Loucy (cell line): Measurements from ENCODE around the gene MAPRE3.

Source experiments
- H2AFZ ChIP-seq: fragments of 200-600 bp; sonication (generic); 2 replicates; pipeline ENCODE4 v1.6.0; 2016; ENCODE audit warnings: antibody characterized with exemption, mild to moderate bottlenecking, low read length, moderate library complexity
- H3F3A ChIP-seq: fragments of 200-600 bp; 2 replicates; pipeline ENCODE4 v1.6.0; 2016; ENCODE audit warnings: antibody characterized with exemption, low read depth, mild to moderate bottlenecking
- H3K27me3 ChIP-seq: fragments of 200-600 bp; sonication (generic); 2 replicates; pipeline ENCODE4 v1.6.1; 2014; ENCODE audit warnings: low read length, mild to moderate bottlenecking; ENCODE audit not compliant: insufficient read depth, poor library complexity, severe bottlenecking
- H3K36me3 ChIP-seq: fragments of 200-600 bp; sonication (generic); 2 replicates; pipeline ENCODE4 v1.6.1; 2016; ENCODE audit warnings: low read length; ENCODE audit not compliant: insufficient read depth
- H3K4me1 ChIP-seq: fragments of 200-600 bp; sonication (generic); 2 replicates; pipeline ENCODE4 v1.5.1; 2014; ENCODE audit warnings: low read length, mild to moderate bottlenecking; ENCODE audit not compliant: insufficient read depth, poor library complexity, severe bottlenecking
- H3K4me2 ChIP-seq: fragments of 200-600 bp; sonication (generic); 2 replicates; pipeline ENCODE4 v1.6.0; 2014; ENCODE audit warnings: antibody characterized with exemption, low read length, low read depth, mild to moderate bottlenecking; ENCODE audit not compliant: poor library complexity, severe bottlenecking
- H3K4me3 ChIP-seq: fragments of 200-600 bp; sonication (generic); 2 replicates; pipeline ENCODE4 v1.5.1; 2014; ENCODE audit warnings: low read length, mild to moderate bottlenecking, mixed read lengths; ENCODE audit not compliant: poor library complexity, severe bottlenecking
- H3K79me2 ChIP-seq: fragments of 200-600 bp; sonication (generic); 2 replicates; pipeline ENCODE4 v1.6.1; 2014; ENCODE audit warnings: low read length; ENCODE audit not compliant: insufficient read depth
- H3K9ac ChIP-seq: fragments of 200-600 bp; sonication (generic); 2 replicates; pipeline ENCODE4 v1.6.0; 2014; ENCODE audit warnings: mild to moderate bottlenecking, low read depth, low read length, moderate library complexity; ENCODE audit not compliant: poor library complexity, severe bottlenecking
- H3K9me2 ChIP-seq: fragments of 200-600 bp; sonication (generic); replicated peaks from 2 replicates; pipeline ENCODE4 v1.6.1; 2016; ENCODE audit warnings: low read depth, low read length, mixed read lengths
- H3K9me3 ChIP-seq: fragments of 200-600 bp; sonication (generic); 2 replicates; pipeline ENCODE4 v1.6.1; 2014; ENCODE audit warnings: mild to moderate bottlenecking, antibody characterized with exemption, low read length, low read depth; ENCODE audit not compliant: insufficient read depth
- H4K20me1 ChIP-seq: fragments of 200-600 bp; sonication (generic); 2 replicates; pipeline ENCODE4 v1.6.0; 2014; ENCODE audit warnings: antibody characterized with exemption, low read length, mild to moderate bottlenecking; ENCODE audit not compliant: insufficient read depth, poor library complexity, severe bottlenecking
- EZH2phosphoT487 ChIP-seq: fragments of 200-600 bp; IDR thresholded peaks from 2 replicates; pipeline ENCODE4 v1.6.1; 2018; ENCODE audit warnings: antibody characterized with exemption, mild to moderate bottlenecking, moderate library complexity, borderline replicate concordance
- TF ChIP-seq, protein P1 (sequence below): fragments of 200-600 bp; sonication (generic); conservative IDR thresholded peaks from 2 replicates; pipeline ENCODE4 v1.5.1; 2014; ENCODE audit warnings: mild to moderate bottlenecking, antibody characterized with exemption, low read length

The MAPRE3 gene

DNA sequence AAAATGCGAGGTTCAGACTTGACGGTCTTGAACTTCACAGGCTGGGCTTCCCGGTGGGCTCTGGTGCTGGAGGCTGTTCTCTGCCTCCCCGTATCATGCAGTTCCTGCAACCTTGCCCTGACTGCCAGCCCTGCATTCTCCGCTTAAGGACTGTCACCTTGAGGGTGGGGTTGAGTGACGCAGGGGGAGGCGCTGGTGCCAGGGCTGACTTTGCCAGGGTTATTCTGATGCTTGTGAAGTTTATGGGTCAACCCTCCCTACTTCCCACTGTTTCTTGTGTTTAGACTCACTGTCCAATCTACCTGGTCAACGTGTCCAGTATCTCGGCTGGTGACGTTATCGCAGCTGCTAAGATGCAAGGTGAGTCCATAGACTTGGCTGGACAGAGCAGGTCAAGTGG lies 37.5 kb upstream of the MAPRE3 start:
- Histone ChIP-seq H3K9me2 (no peaks in the 10 kb centered on the region), H3K9ac (no peak overlapping the region), H2AFZ (no peak overlapping the region), H3K79me2 (no peaks in the 10 kb centered on the region), H3K4me1 (no peaks in the 10 kb centered on the region), H3F3A (no peaks in the 10 kb centered on the region), H4K20me1 (no peaks in the 10 kb centered on the region), H3K36me3 (no peaks in the 10 kb centered on the region), H3K4me2 (no peak overlapping the region), H3K27me3 (no peaks in the 10 kb centered on the region), H3K4me3 (no peak overlapping the region), H3K9me3 (no peaks in the 10 kb centered on the region)
- TF ChIP-seq EZH2phosphoT487 = no peak
- TF ChIP-seq, protein P1, sequence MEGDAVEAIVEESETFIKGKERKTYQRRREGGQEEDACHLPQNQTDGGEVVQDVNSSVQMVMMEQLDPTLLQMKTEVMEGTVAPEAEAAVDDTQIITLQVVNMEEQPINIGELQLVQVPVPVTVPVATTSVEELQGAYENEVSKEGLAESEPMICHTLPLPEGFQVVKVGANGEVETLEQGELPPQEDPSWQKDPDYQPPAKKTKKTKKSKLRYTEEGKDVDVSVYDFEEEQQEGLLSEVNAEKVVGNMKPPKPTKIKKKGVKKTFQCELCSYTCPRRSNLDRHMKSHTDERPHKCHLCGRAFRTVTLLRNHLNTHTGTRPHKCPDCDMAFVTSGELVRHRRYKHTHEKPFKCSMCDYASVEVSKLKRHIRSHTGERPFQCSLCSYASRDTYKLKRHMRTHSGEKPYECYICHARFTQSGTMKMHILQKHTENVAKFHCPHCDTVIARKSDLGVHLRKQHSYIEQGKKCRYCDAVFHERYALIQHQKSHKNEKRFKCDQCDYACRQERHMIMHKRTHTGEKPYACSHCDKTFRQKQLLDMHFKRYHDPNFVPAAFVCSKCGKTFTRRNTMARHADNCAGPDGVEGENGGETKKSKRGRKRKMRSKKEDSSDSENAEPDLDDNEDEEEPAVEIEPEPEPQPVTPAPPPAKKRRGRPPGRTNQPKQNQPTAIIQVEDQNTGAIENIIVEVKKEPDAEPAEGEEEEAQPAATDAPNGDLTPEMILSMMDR = no peak

DNA sequence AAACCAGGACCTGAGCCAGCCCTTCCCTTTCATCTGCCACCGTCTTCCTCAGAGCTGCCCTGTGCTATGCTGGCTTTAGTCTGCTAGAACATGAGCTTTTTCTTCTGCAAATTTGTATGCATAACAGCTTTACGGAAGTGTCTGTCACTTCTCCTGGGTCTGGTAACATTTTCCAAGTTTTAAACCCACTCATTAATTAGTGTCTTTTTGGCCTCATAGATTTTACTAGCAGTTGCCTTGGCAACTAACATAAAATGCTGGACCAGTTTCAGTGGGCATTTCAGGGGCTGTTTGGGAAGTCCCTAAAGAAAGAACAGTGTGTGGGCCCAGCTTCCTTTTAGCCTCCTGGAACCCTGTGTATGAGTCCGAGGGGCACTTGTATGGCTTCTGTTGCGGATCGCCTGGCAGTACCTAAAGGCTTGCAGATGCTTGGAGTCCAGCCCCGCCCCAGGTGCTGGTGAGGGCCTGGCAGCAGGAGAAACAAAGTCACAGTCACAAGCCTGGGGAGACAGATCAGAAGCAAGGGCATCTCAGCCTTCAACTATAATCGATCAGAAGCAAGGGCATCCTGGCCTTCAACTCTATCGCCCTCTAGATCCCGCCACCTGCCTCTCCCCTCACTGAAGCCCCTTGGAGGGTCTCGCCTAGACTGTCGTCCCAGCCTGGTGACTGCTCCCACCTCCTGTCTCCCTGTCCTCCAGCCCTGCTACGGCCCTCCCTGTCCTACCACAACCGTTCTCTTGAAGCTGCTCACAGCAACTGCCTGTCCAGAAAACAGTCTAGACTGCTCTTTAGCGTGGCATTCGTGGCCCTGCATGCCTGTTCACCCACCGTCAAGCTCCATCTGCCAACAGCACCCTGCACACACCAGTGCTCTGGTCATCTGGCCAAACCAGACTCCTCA lies 36.8 kb upstream of the MAPRE3 start:
- Histone ChIP-seq H3K36me3 (no peaks in the 10 kb centered on the region), H2AFZ (no peak overlapping the region), H3K9me3 (no peaks in the 10 kb centered on the region), H4K20me1 (no peaks in the 10 kb centered on the region), H3F3A (no peaks in the 10 kb centered on the region), H3K9ac (no peak overlapping the region), H3K4me1 (no peaks in the 10 kb centered on the region), H3K4me2 (no peak overlapping the region), H3K4me3 (no peak overlapping the region), H3K27me3 (no peaks in the 10 kb centered on the region), H3K79me2 (no peaks in the 10 kb centered on the region), H3K9me2 (no peaks in the 10 kb centered on the region)
- TF ChIP-seq, protein P1 = no peak
- TF ChIP-seq EZH2phosphoT487 = no peak

DNA sequence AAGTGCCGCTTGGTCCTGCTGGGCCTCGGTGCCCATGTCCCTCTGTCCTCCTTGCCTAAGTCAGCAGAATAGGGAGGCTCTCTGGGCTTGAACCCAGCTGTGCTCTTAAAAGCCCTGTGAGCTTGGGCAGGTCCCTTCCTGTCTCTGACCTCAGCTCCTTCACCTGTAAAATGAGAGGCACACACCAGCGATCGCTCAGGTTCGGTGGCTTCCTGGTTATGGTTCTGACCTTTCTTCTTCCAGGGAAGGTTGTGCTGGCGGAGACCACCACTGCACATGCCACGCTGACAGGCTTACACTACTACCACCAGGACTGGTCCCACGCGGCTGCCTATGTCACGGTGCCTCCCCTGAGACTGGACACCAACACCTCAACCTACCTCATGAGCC lies 36.1 kb upstream of the MAPRE3 start:
- TF ChIP-seq, protein P1 = no peak
- TF ChIP-seq EZH2phosphoT487 = no peak
- H3K4me3 ChIP-seq = no peak overlapping the region

More for the DNA sequence above, 36.1 kb upstream of the MAPRE3 start:
- no peak overlapping the region for H3K9ac ChIP-seq
- no peaks in the 10 kb centered on the region for H3F3A ChIP-seq
- no peaks in the 10 kb centered on the region for H3K4me1 ChIP-seq
- no peaks in the 10 kb centered on the region for H4K20me1 ChIP-seq
- H3K27me3 ChIP-seq = no peaks in the 10 kb centered on the region
- H2AFZ ChIP-seq = no peak overlapping the region
- H3K36me3 ChIP-seq = no peaks in the 10 kb centered on the region
- no peaks in the 10 kb centered on the region for H3K9me3 ChIP-seq
- H3K9me2 ChIP-seq = no peaks in the 10 kb centered on the region
- H3K79me2 ChIP-seq = no peaks in the 10 kb centered on the region
- no peak overlapping the region for H3K4me2 ChIP-seq
